Spinal cord (tissue), 10 donors: ENCODE results near the gene BUD23. TPM values are rescaled to one million over a fixed set of nuclear protein-coding genes. Genes with fewer than 3 reads are reported as not detected.
"Not testable (repeated sequence)": the region's sequence is repeated elsewhere in the genome, so short reads cannot be mapped to it uniquely, and the experiment has no call there.

ENCODE experiments used
- DNase-seq, 6 donors: peaks; one replicate each; pipeline versions ENCODE4 v3.0.0 to v3.0.0-alpha.2; 2013 to 2015; ENCODE audit warnings: low spot score in 6 of 6, low read depth in 4 of 6
- H3K27ac ChIP-seq: one replicate; pipeline ENCODE4 v1.5.1; 2013; ENCODE audit warnings: low read depth, low read length, control low read depth
- H3K27me3 ChIP-seq: one replicate; pipeline ENCODE4 v1.6.1; 2013; ENCODE audit warnings: low read length; ENCODE audit not compliant: control insufficient read depth, insufficient read depth
- H3K36me3 ChIP-seq: one replicate; pipeline ENCODE4 v1.6.1; 2013; ENCODE audit warnings: low read length; ENCODE audit not compliant: control insufficient read depth, insufficient read depth
- H3K4me1 ChIP-seq: one replicate; pipeline ENCODE4 v1.6.1; 2013; ENCODE audit warnings: low read length; ENCODE audit not compliant: control insufficient read depth, insufficient read depth
- H3K4me3 ChIP-seq: one replicate; pipeline ENCODE4 v1.5.1; 2013; ENCODE audit warnings: low read depth, low read length, control low read depth
- H3K9me3 ChIP-seq: one replicate; pipeline ENCODE4 v1.6.1; 2013; ENCODE audit warnings: low read length; ENCODE audit not compliant: control insufficient read depth, insufficient read depth
- WGBS: methylation state at CpG from one replicate; pipeline ENCODE4 v1.1.5; 2013; ENCODE audit warnings: missing lambda C conversion rate; ENCODE audit not compliant: insufficient coverage; 5-methylcytosine and 5-hydroxymethylcytosine counted together
- polyA plus RNA-seq, 2 donors: library from polyadenylated mRNA; unstranded; fragments of 120-200 nt; gene quantifications; one replicate each; pipeline ENCODE4 v1.2.1, GENCODE V29; 2013; ENCODE audit not compliant: insufficient read length in 2 of 2
- total RNA-seq, 2 donors: library from RNA; depleted of rRNA in 1 of 2; stranded (reverse); fragments of 120-200 nt in 1 of 2; fragments of >200 nt in 1 of 2; gene quantifications; one replicate each; pipeline versions ENCODE4 v1.2.3 to v1.2.4, GENCODE V29; 2013 to 2014
- donor health status: healthy.

BUD23 gene
- total and polyA plus RNA-seq, 4 donors: 24.6 to 107 (median 55.8) TPM

DNA sequence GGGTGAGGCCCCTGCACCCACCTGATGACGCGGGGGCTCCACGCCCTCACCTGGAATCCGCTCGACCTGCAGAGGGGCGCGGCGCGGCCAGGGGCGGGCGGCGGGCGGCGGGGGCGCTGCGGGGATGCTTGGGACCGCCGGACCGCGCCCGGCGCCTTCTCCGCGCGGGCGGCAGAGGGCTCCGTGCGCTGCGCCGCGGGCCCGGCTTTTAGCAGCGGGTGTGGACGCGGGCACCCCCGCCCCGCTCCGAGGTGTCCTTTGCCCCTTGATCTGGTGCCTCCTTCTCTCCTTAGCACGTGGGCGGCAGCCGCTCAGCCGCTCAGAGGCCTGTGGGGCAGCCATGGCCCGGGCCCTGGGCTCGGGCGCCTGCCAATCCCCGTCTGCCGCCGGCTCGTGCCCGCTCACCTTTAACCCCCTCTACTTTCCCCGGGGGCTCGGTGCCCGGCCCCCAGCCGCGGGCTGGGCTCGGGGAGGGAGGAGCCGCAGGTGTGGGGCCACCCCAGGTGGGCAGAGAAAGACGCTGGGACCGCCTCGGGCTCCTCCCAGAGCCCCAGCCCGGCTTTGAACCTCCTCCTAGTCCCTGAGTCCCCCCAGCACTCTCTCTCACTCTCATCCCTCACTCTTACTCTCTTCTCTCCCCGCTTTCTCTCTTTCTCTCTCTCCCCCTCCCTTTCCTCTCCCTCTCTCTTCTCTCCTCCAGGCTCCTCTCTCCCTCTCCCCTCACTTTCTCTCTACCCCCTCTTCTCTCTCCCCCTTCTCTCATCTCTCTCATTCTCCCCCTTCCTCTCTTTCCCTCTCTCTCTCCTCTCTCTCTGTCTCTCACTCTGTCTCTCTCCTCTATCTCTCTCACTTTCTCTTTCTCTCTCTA is 35.4 kb upstream of the BUD23 start:
- DNase-seq: no peak
- peaks cover 52% of the 10 kb centered on the region for H3K27me3 ChIP-seq
- H3K4me3 ChIP-seq: no peak overlapping the region
- H3K9me3 ChIP-seq: no peaks in the 10 kb centered on the region
- WGBS: under 1% methylated on average over 62 of the region's 62 CpGs
- H3K36me3 ChIP-seq: no peaks in the 10 kb centered on the region
- no peak overlapping the region for H3K27ac ChIP-seq
- H3K4me1 ChIP-seq: peaks cover 11% of the 10 kb centered on the region

DNA sequence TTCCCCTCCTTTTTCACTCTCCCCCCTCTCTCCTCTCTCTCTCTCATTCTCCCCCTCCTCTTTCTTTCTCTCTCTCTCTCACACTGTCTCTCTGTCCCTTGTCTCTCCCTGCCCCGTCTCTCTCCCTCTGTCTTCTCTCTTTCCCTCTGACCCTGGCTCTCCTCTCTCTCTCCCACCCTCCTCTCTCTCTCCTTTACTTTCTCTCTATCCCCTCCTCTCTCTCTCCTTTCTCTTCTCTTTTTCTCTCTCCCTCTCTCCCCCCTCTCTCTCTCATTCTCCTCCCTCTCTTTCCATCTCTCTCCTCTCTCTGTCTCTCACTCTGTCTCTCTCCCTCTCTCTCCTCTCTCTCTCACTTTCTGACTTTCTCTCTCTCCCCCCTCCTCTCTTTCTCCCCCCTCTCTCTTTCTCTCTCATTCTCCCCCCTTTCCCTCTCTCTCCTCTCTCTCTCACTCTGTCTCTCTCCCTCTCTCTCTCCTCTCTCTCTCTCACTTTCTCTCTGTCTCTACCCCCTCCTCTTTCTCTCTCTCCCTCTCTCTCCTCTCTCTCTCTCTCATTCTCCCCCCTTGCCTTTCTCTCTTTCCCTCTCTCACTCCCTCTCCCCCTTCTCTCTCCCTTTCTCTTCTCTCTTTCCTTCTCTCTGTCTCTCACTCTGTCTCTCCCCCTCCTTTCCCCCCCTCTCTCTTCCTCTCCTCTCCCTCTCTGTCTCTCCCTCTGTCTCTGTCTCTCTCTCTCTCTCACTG is 34.6 kb upstream of the BUD23 start:
- H3K4me3 ChIP-seq: no peak overlapping the region
- peaks cover 52% of the 10 kb centered on the region for H3K27me3 ChIP-seq
- H3K4me1 ChIP-seq: peaks cover 11% of the 10 kb centered on the region
- no peak for DNase-seq
- 20% methylated on average over 1 of the region's 1 CpG for WGBS
- no peaks in the 10 kb centered on the region for H3K9me3 ChIP-seq
- H3K27ac ChIP-seq: no peak overlapping the region
- no peaks in the 10 kb centered on the region for H3K36me3 ChIP-seq

DNA sequence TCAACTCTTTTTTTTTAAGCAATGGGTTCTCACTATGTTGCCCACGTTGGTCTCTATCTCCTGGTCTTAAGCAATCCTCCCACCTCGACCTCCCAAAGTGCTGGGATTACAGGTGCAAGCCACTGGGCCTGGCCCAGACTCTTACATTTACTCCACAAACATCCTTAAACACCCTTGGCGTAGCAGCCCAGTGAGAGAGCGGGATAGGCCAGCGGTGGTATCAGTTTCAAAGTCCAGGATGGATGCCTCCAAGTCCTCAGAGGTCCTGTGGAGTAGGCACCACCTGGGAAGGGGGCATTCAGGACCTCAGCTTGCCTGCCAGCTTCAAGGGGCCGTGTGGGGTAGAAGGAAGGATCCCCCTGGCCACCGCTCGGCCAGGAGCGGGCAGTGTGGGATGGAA is 33.8 kb upstream of the BUD23 start:
- WGBS: 50% methylated on average over 5 of the region's 9 CpGs
- peaks cover 11% of the 10 kb centered on the region for H3K4me1 ChIP-seq
- no peak overlapping the region for H3K27ac ChIP-seq
- no peaks in the 10 kb centered on the region for H3K36me3 ChIP-seq
- no peak for DNase-seq
- H3K9me3 ChIP-seq: no peaks in the 10 kb centered on the region
- peaks cover 52% of the 10 kb centered on the region for H3K27me3 ChIP-seq
- no peak overlapping the region for H3K4me3 ChIP-seq

DNA sequence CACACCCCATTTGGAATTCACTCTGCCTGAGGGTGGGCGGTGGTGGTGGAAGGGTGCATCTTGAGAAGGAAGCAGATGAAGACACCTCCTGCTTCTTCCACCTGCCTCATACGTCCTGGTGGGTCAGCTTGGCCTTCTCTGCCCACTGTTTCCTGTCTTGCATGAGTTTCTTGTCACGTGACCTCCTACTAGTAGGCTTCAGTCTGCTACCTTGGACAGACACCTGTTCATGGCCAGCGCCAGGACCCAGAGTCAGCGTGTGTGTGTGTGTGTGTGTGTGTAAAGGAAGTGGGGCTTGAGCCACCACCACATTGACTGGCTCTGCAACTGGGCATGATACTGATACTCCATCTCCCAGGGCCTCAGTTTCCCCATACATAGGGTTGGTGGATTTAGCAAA is 32.9 kb upstream of the BUD23 start:
- H3K27ac ChIP-seq: no peak overlapping the region
- no peaks in the 10 kb centered on the region for H3K9me3 ChIP-seq
- peaks cover 11% of the 10 kb centered on the region for H3K4me1 ChIP-seq
- no peak overlapping the region for H3K4me3 ChIP-seq
- peaks cover 50% of the 10 kb centered on the region for H3K27me3 ChIP-seq
- no peaks in the 10 kb centered on the region for H3K36me3 ChIP-seq
- no peak for DNase-seq
- WGBS: 57% methylated on average over 3 of the region's 5 CpGs

DNA sequence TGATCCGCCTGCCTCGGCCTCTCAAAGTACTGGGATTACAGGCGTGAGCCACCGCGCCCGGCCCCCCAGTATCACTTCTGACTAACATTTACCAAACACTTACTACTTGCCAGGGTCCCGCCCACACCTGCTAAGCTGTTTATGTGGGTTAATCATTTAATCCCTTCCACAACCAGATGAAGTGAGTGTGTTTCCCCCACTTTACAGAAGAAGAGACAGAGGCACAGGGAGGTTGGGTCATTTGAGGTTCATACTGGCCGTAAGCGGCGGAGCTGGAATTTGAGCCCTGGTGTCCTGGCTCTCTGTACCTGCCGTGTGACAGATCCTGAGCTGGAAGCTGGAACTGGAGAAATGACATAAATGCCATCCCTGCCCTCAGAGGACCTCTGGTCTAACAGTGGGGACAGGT is 30.9 kb upstream of the BUD23 start:
- Histone ChIP-seq H3K9me3 (no peaks in the 10 kb centered on the region), H3K36me3 (no peaks in the 10 kb centered on the region), H3K27ac (no peak overlapping the region), H3K4me3 (no peak overlapping the region), H3K4me1 (peaks cover 6% of the 10 kb centered on the region), H3K27me3 (peaks cover 30% of the 10 kb centered on the region)
- WGBS: 70% methylated on average over 4 of the region's 11 CpGs
- no peak for DNase-seq

DNA sequence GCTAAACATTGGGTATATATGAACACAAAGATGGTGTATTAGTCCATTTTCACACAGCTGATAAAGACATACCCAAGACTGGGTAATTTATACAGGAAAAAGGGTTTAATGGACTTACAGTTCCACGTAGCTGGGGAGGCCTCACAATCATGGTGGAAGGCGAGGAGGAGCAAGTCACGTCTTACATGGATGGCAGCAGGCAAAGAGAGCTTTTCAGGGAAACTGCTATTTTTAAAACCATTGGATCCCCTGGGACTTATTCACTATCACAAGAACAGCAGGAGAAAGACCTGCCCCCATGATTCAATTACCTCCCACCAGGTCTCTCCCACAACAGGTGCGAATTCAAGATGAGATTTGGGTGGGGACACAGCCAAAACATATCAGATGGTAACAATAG is 28.1 kb upstream of the BUD23 start:
- H3K27me3 ChIP-seq, H3K27ac ChIP-seq: not testable (repeated sequence)
- WGBS: 95% methylated on average over 2 of the region's 4 CpGs

DNA sequence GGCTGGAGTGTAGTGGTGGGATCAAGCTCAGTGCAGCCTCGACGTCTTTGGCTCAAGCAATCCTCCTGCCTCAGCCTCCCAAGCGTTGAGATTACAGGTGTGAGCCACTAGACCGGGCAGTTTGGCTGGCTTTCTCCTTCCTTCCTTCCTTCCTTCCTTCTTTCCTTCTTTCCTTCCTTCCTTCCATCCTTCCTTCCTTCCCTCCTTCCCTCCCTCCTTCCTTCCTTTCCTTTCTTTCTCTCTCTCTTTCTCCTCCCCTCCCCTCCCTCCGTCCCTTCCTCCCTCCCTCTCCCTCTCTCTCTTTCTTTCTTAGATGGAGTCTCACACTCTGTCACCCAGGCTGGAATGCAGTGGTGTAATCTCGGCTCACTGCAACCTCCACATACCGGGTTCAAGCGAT is 23.4 kb upstream of the BUD23 start:
- no peaks in the 10 kb centered on the region for H3K36me3 ChIP-seq
- DNase-seq: no peak
- H3K4me3 ChIP-seq: no peak overlapping the region
- H3K9me3 ChIP-seq: peaks cover 1% of the 10 kb centered on the region
- H3K27me3 ChIP-seq: no peaks in the 10 kb centered on the region
- no peak overlapping the region for H3K27ac ChIP-seq
- 79% methylated on average over 8 of the region's 8 CpGs for WGBS
- H3K4me1 ChIP-seq: no peaks in the 10 kb centered on the region

More for the DNA sequence above, 28.1 kb upstream of the BUD23 start:
- H3K4me1 ChIP-seq, H3K36me3 ChIP-seq, H3K9me3 ChIP-seq, DNase-seq, H3K4me3 ChIP-seq: not testable (repeated sequence)

DNA sequence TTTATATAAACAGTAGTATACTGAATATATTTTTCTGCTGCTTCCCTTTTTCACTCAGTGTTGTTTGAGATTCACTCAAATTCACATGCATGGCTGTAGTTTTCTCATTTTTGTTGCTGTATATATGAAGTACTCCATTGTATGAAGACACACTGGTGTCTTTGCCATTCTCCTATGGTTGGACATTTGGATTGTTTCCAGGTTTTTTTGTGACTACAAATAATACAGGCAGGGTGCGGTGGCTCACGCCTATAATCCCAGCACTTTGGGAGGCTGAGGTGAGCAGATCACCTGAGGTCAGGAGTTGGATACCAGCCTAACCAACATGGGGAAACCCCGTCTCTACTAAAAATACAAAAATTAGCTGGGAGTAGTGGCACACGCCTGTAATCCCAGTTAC is 22.8 kb upstream of the BUD23 start:
- not testable (repeated sequence) for H3K4me3 ChIP-seq, H3K27me3 ChIP-seq, H3K4me1 ChIP-seq, DNase-seq, H3K9me3 ChIP-seq, H3K36me3 ChIP-seq, H3K27ac ChIP-seq
- 100% methylated on average over 1 of the region's 4 CpGs for WGBS

DNA sequence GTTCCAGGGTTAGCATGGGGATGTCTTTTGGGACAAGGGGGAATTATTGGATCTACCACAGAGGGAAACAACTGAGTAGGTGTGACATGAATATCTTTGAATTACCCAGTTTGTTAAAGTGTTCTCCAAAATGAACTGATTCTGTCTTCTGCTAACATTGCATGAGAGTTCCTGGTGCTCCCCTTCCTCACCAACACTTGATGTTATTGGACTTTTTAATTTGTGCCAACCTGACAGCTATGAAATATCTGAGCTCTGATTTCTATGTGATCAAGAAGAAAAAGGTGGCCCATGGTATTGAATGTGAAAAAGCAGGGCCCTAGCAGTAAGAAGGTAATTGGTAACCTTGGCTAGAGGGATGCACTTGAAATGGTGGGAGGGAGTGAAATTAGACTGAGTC is 20.4 kb upstream of the BUD23 start:
- DNase-seq: no peak
- Histone ChIP-seq H3K27me3 (no peaks in the 10 kb centered on the region), H3K36me3 (no peaks in the 10 kb centered on the region), H3K27ac (no peak overlapping the region), H3K4me1 (peaks cover 5% of the 10 kb centered on the region), H3K9me3 (peaks cover 1% of the 10 kb centered on the region), H3K4me3 (no peak overlapping the region)
